PC-3 (cell line): ENCODE measurements around the gene SFT2D3. TPM values are rescaled to one million over a fixed set of nuclear protein-coding genes. Genes with fewer than 3 reads are reported as not detected.

Source experiments
- ATAC-seq: fragments of 200-7000 bp; cut with Tn5 transposase; 2 replicates; pipeline ENCODE4 v1.9.1; 2020; ENCODE audit warnings: mild to moderate bottlenecking, moderate library complexity
- BruUV-seq: library from RNA; stranded (reverse); fragments of 400-500 nt; replicated peaks from 2 replicates; lab custom pipeline; 2021; lab: Mats Ljungman, UMichigan
- CTCF ChIA-PET: fragments of 300-600 bp; sonication (Branson Sonifier 250); formaldehyde crosslinking; loops from one replicate; lab custom pipeline; 2022; ENCODE audit warnings: antibody characterized with exemption; lab: Charles Lee
- POLR2A ChIA-PET: fragments of 300-600 bp; sonication (Branson Sonifier 250); formaldehyde crosslinking; loops from one replicate; lab custom pipeline; 2022; ENCODE audit warnings: antibody characterized with exemption; ENCODE audit not compliant: unreplicated experiment; lab: Charles Lee
- DNase-seq: peaks from one replicate; pipeline ENCODE4 v3.0.0-alpha.2; 2015
- H2AFZ ChIP-seq: fragments of 300-600 bp; sonication (generic); 2 replicates; pipeline ENCODE4 v1.6.0; 2016; ENCODE audit warnings: antibody characterized with exemption, low read length
- H3F3A ChIP-seq: fragments of 300-600 bp; sonication (generic); one replicate; pipeline ENCODE4 v1.6.0; 2017; ENCODE audit warnings: antibody characterized with exemption, low read length, control low read depth, mild to moderate bottlenecking; ENCODE audit not compliant: unreplicated experiment
- H3K27ac ChIP-seq: fragments of 300-600 bp; sonication (generic); 2 replicates; pipeline ENCODE4 v1.5.1; 2016; ENCODE audit warnings: mild to moderate bottlenecking, low read length
- H3K27me3 ChIP-seq: fragments of 300-600 bp; sonication (generic); 2 replicates; pipeline ENCODE4 v1.6.1; 2016; ENCODE audit warnings: low read length, mixed read lengths
- H3K36me3 ChIP-seq: fragments of 300-600 bp; sonication (generic); 2 replicates; pipeline ENCODE4 v1.6.1; 2016; ENCODE audit warnings: low read depth, mixed run types, low read length, mixed read lengths
- H3K4me1 ChIP-seq: fragments of 300-600 bp; sonication (generic); 2 replicates; pipeline ENCODE4 v1.5.1; 2016; ENCODE audit warnings: low read length; ENCODE audit not compliant: insufficient read depth
- H3K4me2 ChIP-seq: fragments of 300-600 bp; sonication (generic); 2 replicates; pipeline ENCODE4 v1.6.0; 2016; ENCODE audit warnings: low read length
- H3K4me3 ChIP-seq: fragments of 300-600 bp; sonication (generic); 2 replicates; pipeline ENCODE4 v1.5.1; 2016; ENCODE audit warnings: mild to moderate bottlenecking, low read length, mixed read lengths
- H3K79me2 ChIP-seq: fragments of 300-600 bp; sonication (generic); 2 replicates; pipeline ENCODE4 v1.6.1; 2017; ENCODE audit warnings: low read length, mixed read lengths
- H3K9ac ChIP-seq: fragments of 300-600 bp; sonication (generic); 2 replicates; pipeline ENCODE4 v1.6.0; 2016; ENCODE audit warnings: mild to moderate bottlenecking, low read length
- H3K9me2 ChIP-seq: fragments of 300-600 bp; sonication (generic); replicated peaks from 2 replicates; pipeline ENCODE4 v1.6.1; 2016; ENCODE audit warnings: mixed run types, low read length, mixed read lengths
- H3K9me3 ChIP-seq: fragments of 300-600 bp; sonication (generic); 2 replicates; pipeline ENCODE4 v1.6.1; 2016; ENCODE audit warnings: low read length, mixed read lengths
- H4K20me1 ChIP-seq: fragments of 300-600 bp; sonication (generic); 2 replicates; pipeline ENCODE4 v1.6.1; 2016; ENCODE audit warnings: low read length, mixed read lengths
- CTCF ChIP-seq: fragments of 300-600 bp; sonication (generic); conservative IDR thresholded peaks from 2 replicates; pipeline ENCODE4 v1.5.1; 2017; ENCODE audit warnings: antibody characterized with exemption, low read depth, mild to moderate bottlenecking, low read length
- EZH2 ChIP-seq: fragments of 300-600 bp; sonication (generic); IDR thresholded peaks from one replicate; pipeline ENCODE4 v1.6.1; 2017; ENCODE audit warnings: antibody characterized with exemption, mild to moderate bottlenecking, low read length; ENCODE audit not compliant: unreplicated experiment
- EZH2phosphoT487 ChIP-seq: fragments of 300-600 bp; sonication (generic); IDR thresholded peaks from 2 replicates; pipeline ENCODE4 v1.6.1; 2018; ENCODE audit warnings: mild to moderate bottlenecking, antibody characterized with exemption, low read length, borderline replicate concordance
- intact Hi-C: fragments of 100-400 bp; cut with micrococcal nuclease; formaldehyde crosslinking; loops from 2 replicates; pipeline ENCODE4 v1.9.0; 2023
- total RNA-seq: library from RNA; depleted of rRNA; stranded (reverse); fragments of >200 nt; gene quantifications from 2 replicates; pipeline ENCODE4 v1.2.3, GENCODE V29; 2014

SFT2D3 gene
- total RNA-seq, 1 experiment from 2014 or later, result 4.2 TPM

- no peak for TF ChIP-seq CTCF
- TF ChIP-seq EZH2phosphoT487, result no peak
- H3K36me3 ChIP-seq, result no peaks in the 10 kb centered on the region
- ChIA-PET POLR2A (no interaction called here), CTCF (interaction anchor here (2.2 kb wide), 1 partner anchor 86 kb away, joined by 19 read pairs; no protein-coding TSS in a partner anchor)
- no peak overlapping the region for H3K27ac ChIP-seq
- intact Hi-C loops, result no loop called here
- no peak overlapping the region for H3K4me3 ChIP-seq
- H3F3A ChIP-seq, result no peaks in the 10 kb centered on the region
- H2AFZ ChIP-seq, result no peak overlapping the region
- H3K9me3 ChIP-seq, result no peaks in the 10 kb centered on the region
- ATAC-seq (no peak), DNase-seq (no peak)
- no peak overlapping the region for H3K9ac ChIP-seq
- no peaks in the 10 kb centered on the region for H3K9me2 ChIP-seq
- peaks cover 5% of the 10 kb centered on the region; the same call in 1 of the 2 replicates for H3K4me1 ChIP-seq
- no TSS peak for BruUV-seq
- no peaks in the 10 kb centered on the region for H4K20me1 ChIP-seq
- no peak overlapping the region for H3K4me2 ChIP-seq
- no peaks in the 10 kb centered on the region for H3K27me3 ChIP-seq
- H3K79me2 ChIP-seq, result no peaks in the 10 kb centered on the region
These were observed 24.4 kb upstream of the SFT2D3 start for GRCh38 chr2:127676906-127677305.

GRCh38 chr2:127678531-127678930 is 22.8 kb upstream of the SFT2D3 start:
- no peaks in the 10 kb centered on the region for H3K79me2 ChIP-seq
- no peaks in the 10 kb centered on the region for H3F3A ChIP-seq
- H3K36me3 ChIP-seq, result no peaks in the 10 kb centered on the region
- no peak overlapping the region for H3K27ac ChIP-seq
- ChIA-PET POLR2A (no interaction called here), CTCF (no interaction called here)
- TF ChIP-seq CTCF, result no peak
- no peak for TF ChIP-seq EZH2phosphoT487
- TF ChIP-seq EZH2, result no peak
- H3K9me3 ChIP-seq, result no peaks in the 10 kb centered on the region
- intact Hi-C loops, result no loop called here
- H2AFZ ChIP-seq, result no peak overlapping the region
- H3K9me2 ChIP-seq, result no peaks in the 10 kb centered on the region
- no peak for ATAC-seq
- H3K4me3 ChIP-seq, result no peak overlapping the region
- no peak overlapping the region for H3K4me2 ChIP-seq
- BruUV-seq, result no TSS peak
- no peak overlapping the region for H3K9ac ChIP-seq
- H4K20me1 ChIP-seq, result no peaks in the 10 kb centered on the region
- DNase-seq, result no peak
- peaks cover 5% of the 10 kb centered on the region; the same call in 1 of the 2 replicates for H3K4me1 ChIP-seq
- H3K27me3 ChIP-seq, result no peaks in the 10 kb centered on the region

- no peaks in the 10 kb centered on the region for H3K9me3 ChIP-seq
- intact Hi-C loops, result no loop called here
- no peak overlapping the region for H3K27ac ChIP-seq
- H3K4me1 ChIP-seq, result peaks cover 5% of the 10 kb centered on the region; the same call in 1 of the 2 replicates
- POLR2A ChIA-PET, result no interaction called here
- no peaks in the 10 kb centered on the region for H3K79me2 ChIP-seq
- CTCF ChIA-PET, result no interaction called here
- H3K9me2 ChIP-seq, result no peaks in the 10 kb centered on the region
- TF ChIP-seq EZH2phosphoT487 (no peak), CTCF (no peak), EZH2 (no peak)
- H3K9ac ChIP-seq, result no peak overlapping the region
- no peaks in the 10 kb centered on the region for H3K36me3 ChIP-seq
- no peak overlapping the region for H3K4me3 ChIP-seq
- H4K20me1 ChIP-seq, result no peaks in the 10 kb centered on the region
- H3K4me2 ChIP-seq, result no peak overlapping the region
- no peaks in the 10 kb centered on the region for H3F3A ChIP-seq
- BruUV-seq, result no TSS peak
- H2AFZ ChIP-seq, result no peak overlapping the region
- ATAC-seq (no peak), DNase-seq (no peak)
- H3K27me3 ChIP-seq, result no peaks in the 10 kb centered on the region
These were observed 22.3 kb upstream of the SFT2D3 start for GRCh38 chr2:127678991-127679390.
